ENCODE measurements around the gene KHDC1L.
"Not testable (repeated sequence)": the region's sequence is repeated elsewhere in the genome, so short reads cannot be mapped to it uniquely, and the experiment has no call there.

KHDC1L gene

DNA sequence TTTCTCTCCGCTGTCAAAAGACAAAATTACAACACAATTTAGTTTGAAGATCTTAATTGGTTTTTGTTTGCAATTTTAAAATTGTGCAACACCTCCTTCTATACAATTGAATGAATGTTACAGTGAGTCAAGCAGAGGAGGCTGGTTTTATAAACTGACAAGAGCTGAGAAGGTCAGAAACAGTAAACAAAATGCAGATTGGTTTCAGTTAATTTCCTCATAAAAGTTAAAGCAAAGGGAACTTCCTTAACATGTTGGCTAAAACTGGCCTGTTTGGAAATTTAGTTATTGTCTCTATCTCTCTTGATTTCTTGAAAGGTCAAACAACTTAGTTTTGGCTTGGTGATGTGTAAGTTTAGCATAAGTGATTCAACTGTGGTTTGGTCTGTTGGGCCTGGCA is 22.2 kb downstream of the KHDC1L start:
- no peak for DNase-seq

DNA sequence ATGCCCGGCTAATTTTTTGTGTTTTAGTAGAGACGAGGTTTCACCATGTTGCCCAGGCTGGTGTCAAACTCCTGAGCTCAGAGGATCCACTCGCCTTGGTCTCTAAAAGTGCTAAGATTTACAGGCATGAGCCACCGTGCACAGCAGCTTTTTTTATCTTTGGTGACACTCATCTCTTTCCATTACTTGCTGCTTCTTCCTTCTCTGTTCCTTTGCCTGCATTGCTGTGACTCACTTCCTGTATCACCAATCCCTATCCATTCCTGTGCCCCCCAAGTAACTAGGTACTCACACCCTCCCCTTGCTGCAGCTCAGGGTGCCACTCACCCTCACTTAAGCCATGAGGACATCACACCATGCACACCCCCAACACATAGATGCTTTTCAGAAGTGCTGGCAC is 24.6 kb downstream of the KHDC1L start:
- DNase-seq = no peak

DNA sequence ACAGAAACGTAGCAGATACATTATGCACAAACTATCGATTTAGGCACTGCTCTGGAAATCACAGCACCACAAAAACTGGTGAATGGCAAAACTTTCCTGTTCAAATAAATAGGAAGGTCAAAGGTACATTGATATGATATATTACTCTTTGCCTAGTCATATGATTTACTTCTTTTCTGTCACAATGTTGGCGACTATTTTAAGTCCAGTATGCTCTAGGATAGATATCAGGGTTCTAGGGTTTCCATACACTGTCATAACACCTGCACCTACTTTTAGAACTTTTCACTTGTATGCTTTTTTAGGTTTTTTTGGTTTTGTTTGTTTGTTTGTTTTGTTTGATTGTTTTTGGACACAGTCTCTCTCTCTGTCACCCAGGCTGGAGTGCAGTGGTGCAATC is 25.0 kb downstream of the KHDC1L start:
- DNase-seq = no peak

DNA sequence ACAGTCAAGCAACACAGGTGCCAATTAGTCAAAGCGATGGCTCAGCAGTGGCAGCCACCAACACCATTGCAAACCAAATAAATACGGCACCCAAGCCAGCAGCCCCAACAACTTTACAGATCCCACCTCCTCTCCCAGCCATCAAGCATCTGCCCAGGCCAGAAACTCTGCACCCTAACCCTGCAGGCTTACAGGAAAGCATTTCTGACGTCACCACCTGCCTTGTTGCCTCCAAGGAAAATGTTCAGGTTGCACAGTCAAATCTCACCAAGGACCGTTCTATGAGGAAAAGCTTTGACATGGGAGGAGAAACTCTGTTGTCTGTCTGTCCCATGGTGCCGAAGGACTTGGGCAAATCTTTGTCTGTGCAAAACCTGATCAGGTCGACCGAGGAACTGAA is 30.6 kb downstream of the KHDC1L start:
- no peak for DNase-seq

DNA sequence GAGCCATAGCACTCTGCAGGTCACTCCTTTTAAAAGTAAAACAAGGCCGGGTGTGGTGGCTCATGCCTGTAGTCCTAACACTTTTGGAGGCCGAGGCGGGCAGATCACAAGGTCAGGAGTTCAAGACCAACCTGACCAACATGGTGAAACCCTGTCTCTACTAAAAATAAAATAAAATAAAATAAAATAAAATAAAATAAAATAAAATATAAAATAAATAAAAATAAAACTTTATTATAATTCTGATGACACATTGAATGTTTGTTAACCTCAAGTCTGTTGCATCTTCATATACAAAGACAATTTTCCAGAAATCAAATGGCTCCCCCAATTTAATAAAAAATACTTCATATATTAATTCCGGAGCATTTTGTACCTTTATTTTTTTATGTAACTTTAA is 32.0 kb downstream of the KHDC1L start:
- DNase-seq = not testable (repeated sequence)

- DNase-seq = no peak
Observed at GRCh38 chr6:73182021-73182607, 43.2 kb downstream of the KHDC1L start.

DNA sequence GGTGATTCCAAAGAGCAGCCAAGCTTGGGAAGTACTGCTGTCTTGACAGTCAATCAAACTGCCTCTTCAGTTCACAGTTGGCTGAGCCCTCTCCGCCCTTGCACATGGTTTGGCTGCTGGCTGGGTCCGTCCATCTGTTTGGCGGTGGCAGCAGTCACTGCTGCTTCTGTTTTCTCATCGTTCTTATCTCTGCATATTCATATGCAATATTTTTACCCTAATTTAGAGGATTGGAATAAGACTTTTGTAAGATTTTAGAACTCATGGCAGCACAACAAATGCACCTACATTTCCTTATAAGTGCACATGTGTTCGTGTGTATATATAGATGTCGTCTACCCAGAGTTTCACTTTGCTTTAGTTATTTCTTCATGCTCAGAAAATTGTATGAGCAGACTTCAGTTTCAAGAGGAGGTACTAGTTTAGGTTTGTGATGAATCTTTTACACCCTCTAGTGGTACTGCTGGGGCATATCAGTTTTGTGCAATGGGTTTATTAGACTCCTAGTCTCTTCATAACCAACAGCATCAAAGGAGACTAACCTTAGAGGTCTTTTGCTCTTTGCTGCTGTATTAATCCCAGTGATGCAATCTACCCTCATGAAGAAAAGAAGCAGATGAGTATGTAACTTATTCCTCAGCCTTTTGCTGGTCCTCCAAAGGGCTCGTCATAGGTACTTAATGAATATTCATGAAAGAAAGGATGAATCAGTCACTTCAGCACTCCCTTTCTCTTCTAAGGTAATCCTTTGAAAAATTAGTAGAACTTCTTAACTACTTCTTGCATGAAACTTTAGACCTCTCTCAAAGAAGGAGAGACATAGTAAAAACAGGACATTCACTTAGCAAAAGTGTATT is 44.3 kb downstream of the KHDC1L start:
- DNase-seq = peak; percentile 85

DNA sequence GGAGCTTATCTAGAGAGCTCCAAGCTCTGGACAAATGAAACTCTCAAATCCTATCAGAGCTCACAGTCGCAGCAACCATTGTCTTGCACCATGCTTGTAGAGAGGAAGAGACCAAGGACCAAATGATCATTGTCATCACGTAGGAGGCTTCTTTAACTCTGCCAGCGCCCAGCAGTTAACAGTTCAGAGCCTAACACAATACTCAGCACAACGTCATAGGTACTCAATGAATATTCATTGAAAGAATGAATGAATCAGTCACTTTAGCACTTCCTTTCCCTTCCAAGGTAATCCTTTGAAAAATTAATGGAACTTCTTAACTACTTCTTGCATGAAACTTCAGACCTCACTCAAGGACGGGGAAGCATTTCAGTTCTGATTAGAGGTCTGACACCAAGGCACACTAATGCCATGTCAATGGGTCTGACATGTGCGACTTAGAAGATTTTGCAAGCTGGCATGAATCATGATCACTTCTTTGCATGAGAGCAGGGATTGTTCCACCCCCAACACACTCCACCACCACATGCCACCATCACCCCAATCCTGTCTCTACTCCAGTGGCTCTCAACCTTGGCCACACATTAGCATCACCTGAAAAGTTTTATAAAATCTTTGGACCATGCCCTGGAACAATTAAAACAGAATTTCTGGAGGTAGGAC is 45.1 kb downstream of the KHDC1L start:
- DNase-seq = no peak

DNA sequence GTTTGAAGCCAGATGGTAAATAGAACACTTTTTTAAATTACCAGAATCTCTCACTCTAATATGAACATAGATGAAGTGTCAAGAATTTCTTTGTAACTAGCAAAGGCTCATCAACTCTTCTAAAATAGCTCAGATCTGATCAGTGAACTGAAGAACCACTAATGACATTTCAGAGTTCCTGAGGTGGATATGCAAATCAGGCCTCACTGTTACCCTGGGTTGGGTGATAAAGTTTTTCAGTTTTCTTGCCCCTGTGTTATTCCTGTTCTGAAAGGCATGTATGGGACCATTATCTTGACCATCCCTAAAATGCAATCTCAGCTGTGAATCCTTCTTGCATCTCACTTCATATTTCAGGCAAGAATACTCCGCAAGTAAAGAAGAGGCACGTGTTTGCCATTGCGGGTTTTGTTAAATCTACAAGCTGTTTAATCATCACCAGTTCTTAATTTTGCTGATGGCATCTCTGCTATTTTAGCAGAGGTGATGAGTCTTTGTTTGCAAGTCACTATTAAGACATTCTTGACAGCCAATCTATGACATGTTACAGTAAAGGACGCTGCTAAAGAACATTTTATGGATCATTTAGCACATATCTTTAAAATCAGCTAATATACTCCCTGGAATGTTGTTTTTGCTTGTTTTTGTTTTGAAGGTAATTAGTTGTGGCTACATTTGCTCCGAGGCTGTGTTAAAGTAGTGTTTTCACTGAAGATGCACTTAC is 47.9 kb downstream of the KHDC1L start:
- no peak for DNase-seq

- DNase-seq = no peak
Observed at GRCh38 chr6:73176057-73176456, 49.2 kb downstream of the KHDC1L start.

- DNase-seq = no peak
Observed at GRCh38 chr6:73174646-73175045, 50.6 kb downstream of the KHDC1L start.
